HG03575 (cell line): Measurements from ENCODE around the gene MTTP.

Source experiments
- ATAC-seq: cut with Tn5 transposase; IDR thresholded peaks from one replicate; pipeline ENCODE4 v1.9.1; 2021; ENCODE audit not compliant: unreplicated experiment, insufficient number of reproducible peaks, low FRiP score; ENCODE audit errors: extremely low read depth

The MTTP gene

DNA sequence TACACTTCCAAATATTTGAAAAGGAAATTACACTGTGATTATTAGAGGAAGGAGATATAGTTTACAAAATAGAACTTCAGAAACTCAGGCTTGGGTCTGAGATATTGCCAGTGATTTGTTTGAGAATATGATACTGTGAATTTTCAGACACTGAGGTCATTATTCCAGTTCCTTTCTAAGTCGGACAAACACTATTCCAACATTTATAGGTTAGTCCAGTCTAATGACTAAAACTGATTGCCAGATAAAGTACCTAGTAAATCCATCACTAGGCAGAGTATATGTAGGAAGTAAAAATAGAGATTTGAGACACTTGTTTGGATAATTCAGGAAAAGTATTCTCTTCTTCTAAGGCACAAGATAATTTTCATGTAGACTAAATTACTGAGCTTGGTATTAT is 13.2 kb downstream of the MTTP start:
- no peak for ATAC-seq

DNA sequence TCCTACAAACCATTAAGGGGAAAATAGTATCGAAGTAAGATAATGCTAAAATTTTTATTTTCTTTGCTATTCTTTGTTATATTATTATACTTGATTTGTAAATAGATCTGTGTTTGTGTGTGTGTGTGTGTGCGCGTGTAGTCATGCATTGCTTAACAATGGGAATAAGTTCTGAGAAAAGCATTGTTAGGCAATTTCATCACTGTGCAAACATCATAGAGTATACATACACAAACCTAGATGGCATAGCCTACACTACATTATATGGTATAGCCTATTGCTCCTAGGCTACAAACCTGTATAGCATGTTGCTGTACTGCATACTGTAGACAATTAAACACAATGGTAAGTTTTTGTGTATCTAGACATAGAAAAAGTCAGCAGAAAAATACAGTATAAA is 17.1 kb downstream of the MTTP start:
- no peak for ATAC-seq

DNA sequence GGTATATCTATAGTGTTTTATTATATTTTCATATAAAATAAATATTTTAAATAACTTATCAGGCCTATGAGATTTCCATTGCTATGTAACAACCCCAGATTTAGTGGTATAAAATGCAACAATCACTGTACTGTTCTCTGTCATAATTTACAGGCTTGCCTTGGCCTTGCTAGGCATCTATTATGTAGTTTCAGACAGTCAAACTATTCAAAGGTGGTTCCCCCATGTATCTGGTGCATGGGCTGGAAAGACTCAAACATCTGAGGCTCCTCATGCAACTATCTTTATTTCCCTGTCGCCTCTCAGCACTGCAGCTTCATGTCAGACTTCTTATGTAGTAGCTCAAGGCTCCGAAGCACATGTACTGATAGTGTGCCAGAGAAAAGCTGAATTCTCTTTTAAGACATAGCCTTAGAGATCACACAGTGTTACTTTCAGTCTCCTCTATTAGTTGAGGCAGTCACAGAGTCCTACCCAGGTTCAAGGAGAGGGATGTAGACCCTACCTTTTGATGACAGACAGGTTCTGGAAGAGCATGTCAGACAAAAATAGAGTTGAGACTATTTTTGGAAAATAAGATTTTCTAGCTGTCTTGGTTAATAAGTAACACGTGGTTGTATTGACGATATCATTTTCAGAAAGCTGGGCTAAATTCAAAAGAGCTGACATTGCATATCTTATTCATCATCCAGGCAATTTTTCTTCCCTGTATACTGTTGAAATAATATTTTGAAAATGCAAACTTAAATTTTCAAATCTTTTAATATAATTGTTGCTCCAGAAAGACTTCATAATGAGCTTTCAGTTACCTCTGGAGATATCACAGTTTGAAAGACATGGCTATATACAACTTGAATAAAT is 19.4 kb downstream of the MTTP start:
- no peak for ATAC-seq

DNA sequence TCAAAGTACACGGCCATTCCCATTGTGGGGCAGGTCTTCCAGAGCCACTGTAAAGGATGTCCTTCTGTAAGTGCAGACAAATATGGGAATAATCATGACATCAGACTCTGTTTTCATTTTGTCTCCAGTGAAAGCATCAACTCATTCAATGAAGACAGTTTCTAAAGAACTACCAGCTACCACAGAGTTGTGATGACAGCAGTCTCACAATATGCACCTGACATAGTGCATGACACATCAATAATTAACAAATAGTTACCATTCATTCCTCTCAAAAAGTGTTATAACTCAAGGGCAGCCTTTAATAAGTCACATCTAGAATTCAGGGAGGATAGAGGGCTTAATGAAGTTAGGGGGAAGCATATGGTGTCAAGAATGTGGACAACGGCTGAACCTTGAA is 20.2 kb downstream of the MTTP start:
- no peak for ATAC-seq

DNA sequence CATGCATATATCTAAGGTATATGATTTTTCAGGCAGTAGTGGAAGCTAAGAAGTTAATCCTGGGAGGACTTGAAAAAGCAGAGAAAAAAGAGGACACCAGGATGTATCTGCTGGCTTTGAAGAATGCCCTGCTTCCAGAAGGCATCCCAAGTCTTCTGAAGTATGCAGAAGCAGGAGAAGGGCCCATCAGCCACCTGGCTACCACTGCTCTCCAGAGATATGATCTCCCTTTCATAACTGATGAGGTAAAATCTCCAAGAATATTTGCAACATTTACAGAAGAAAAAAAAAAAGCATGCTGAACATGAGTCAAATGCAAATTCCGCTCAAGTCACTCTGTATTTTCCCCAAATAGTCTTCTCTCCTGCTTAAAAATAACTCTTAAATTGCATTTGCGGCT is 32.1 kb downstream of the MTTP start:
- no peak for ATAC-seq

DNA sequence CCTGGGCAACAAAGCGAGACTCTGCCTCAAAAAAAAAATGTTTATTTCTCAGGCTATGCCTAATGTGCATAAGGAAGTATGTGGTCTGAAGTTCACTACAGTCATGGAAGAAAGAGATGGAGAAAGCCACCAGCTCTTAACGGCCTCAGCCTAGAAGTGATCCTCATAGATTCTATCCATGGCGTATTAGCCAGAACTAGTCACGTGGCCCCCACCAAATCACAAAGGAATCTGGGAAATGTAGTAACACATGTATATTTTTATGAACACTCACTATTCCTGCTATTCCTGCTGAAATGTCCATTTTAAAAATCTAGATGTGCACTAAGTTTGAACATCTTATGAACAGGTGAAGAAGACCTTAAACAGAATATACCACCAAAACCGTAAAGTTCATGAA is 33.8 kb downstream of the MTTP start:
- no peak for ATAC-seq

DNA sequence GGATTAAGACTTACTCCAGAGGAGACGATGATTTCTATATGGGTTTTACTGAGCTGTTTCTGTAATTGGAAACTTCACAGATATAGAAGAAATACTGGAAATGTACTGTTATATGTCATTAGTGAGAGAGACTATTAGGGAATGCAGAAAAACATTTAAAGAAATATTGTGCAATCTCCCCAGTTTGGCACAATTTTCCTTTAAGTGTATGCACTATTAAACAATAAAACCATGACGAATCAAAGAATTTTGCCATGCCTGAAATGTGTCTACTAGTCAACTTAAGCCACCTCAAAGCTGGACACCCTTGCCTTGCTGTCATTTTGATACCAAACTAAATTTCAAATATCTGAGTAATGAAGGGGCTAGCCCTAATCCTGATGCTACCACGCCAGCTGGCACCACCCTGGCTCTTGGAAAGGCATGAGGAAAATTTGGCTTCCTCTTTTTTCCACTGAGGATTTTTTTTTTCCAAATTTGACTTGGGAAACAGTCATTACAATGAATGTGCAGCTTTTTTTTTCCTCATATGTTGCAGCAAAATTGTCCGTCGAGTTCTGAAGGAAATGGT is 36.1 kb downstream of the MTTP start:
- ATAC-seq: no peak

DNA sequence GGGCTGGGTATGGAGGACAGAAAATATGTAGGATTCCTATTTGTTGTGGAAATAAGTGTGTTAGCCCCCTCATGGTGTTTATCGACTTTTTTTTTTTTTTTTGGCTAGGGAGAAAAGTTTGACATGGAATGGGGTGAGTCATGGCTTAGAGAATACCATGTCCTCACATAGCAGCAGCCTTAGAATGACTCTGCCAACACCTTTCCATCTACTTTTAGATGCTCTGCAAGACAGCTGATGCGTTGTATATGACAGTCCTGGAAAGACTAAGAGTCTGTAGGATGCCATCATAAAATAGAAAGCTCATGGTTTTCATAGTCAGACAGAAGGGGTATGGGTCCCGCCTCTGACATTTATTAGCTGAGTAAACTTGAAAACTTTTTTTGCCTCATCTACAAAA is 37.7 kb downstream of the MTTP start:
- no peak for ATAC-seq

DNA sequence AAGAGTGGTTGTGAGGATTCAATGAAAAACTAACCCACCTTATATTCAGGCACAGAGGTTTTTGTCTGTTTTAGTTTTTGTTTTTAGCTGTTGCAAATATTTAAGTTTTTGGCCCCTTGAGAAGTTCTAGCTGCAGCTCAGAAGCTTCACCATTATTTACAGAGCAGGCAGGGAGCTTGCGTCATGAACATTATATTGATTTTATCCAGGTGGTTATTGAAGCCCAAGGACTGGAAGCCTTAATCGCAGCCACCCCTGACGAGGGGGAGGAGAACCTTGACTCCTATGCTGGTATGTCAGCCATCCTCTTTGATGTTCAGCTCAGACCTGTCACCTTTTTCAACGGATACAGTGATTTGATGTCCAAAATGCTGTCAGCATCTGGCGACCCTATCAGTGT is 38.1 kb downstream of the MTTP start:
- no peak for ATAC-seq

DNA sequence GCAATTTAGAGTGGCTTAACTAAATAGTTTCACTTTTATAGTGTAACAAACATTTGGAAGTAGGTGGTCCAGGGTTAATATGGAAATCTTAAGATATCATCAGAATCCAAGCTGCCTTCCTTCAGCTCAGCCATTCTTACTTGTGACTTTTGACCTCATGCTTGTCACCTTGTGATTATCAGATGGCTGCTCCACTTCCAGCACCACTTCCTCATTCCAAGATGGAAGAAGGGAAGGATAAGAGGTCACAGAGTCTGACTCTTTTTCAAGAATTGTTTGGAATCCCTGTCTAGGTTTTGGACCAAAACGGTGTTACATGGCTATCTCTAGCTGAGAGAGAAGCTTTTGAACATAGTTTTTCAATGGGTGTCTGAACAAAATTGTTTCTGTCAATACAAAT is 39.9 kb downstream of the MTTP start:
- no peak for ATAC-seq

DNA sequence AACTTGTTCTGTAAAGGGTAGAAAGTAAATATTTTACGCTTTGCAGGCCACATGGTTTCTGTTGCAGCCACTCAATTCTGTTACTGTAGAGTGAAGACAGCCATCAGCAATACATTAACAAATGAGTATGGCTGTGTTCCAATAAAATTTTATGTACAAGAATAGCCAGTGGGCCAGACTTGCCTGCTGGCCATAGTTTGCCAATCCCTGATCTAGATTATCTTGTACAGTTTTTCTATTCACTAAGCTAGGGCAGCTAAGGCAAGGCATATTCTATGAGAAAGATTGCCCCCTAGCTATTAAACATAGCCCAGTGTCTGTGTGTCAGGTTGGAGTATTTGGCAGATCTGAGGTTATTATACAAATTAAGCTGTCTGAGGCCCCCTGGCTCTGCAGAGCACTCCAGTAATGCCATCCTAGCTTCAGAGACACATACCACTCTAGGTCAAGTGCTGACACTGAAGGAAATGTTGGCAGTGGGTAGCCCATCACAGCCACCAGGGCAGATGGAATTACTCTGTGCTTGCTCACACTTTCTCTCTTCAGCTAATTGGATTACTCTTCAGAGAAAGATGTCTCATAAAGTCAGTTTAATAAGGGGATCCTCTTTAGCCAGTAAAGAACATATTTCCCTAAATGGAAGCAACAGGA is 40.7 kb downstream of the MTTP start:
- no peak for ATAC-seq

DNA sequence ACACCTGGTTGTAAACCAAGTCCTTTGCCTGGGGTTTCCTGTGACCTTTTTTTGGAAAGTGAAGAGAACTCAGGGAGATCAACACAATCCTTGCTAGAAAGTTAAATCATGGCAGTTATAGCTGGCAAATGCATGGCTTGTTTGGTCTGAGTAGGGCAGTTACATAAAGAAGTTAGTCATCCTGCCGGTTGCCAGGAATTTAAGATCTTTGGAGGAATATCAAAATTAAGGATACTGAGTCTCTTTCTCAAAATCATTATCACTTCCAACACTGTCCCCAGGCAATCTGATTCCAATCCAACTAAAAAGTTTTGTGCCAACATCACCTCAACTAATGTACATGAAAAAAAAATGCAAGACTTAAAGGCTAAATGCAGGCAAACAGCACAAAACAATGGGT is 42.8 kb downstream of the MTTP start:
- no peak for ATAC-seq

DNA sequence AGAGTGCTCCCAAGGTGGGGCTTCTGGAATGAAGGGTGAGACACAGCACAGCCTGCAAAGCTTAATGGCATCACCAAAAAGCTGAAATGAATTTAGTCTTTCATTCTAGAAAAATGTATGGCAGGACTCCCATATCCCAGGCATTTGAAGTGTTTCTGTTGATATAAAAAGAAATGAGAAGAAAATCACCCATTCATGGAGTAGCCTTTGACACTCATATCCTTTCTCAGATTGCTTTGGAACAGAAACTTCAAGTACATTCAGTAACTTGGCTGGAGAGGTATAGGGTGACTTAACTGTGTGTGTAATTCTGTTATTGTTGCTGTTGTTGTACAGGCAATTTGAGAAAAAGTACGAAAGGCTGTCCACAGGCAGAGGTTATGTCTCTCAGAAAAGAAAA is 47.7 kb downstream of the MTTP start:
- ATAC-seq: no peak

DNA sequence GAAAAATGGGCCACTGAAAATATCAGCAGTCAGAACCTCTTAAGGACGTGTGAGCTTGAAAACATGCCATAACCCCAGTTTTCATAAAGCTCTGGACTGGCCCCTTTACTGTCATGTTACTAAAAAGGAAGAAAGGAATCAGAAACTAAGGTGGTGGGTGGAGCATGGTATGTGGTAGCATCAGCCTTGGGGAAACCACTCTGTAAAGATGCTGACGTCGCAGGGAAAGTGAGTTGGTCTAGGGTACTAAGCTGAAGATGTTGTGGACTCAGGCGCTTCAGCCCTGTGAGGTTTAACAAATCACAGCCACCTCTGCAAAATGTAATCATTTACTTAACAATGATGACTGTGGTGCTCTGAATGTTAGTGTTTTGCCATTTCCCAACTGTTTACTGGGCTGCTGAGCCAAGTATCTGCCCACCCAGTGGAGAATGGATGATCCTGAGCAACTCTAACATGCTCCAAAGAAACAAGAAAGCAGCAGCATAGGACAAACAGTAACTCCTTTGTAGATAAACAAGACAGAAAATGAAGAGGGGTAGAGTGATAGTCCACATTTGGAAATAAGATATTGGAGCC is 49.6 kb downstream of the MTTP start:
- no peak for ATAC-seq

DNA sequence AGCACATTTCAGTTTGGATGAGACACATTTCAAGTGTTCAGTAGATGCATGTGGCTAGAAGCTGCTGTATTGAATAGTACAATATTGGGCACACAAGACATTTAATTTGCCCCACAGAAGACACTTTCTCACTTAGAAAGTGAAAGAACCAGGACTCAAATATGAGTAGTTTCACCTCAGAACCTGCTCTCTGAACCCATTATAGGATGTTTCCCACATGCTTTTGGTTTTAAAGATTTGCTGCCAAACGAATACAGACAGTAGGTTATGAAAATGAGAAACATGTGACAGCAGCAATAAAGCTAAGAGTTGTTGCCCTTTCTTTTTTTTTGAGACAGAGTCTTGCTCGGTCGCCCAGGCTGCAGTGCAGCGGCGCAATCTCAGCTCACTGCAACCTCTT is 50.7 kb downstream of the MTTP start:
- no peak for ATAC-seq

DNA sequence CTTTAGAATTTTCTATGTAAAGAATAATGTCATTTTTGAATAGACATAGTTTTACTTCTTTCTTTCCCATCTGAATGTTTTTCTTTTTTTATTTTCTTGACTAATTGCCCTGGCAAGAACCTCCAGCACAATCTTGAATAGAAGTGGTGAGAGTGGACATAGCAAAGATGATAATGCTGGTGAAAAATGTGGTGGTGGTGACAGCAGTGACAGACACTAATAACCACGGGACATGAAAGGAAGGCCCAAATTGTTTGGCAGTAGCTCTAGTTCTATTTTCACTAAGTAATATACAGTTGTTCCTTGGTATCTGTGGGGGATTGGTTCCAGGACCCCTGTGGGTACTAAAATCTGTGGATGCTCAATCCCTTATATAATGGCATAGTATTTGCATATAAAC is 53.4 kb downstream of the MTTP start:
- ATAC-seq: no peak

DNA sequence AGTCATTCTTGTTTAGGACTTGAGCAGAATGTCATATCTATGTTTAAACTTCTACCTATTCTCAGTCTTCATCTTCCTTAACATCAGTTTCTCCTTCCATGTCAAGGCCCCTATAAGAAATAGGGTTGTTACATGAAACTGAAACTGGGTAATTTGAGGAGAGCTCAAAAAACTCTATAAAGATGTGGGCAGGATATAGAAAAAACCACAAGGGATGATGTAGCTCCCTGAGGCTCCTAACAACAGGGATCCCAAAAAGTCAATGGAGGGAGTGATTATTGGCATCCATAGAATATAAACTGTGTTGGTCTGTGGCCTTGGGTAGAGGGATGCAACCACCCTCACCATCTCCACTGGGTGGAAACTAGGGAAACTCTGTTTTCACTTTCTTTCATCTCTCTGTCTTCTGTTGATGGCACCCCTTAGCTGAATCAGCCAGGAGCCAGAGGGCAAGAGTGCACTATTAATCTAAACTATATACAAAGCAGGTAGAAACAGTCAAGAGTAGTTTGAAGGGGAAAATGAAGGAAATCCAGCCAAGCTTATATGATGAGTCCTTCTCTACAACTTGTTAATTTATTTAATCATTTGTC is 55.4 kb downstream of the MTTP start:
- ATAC-seq: no peak

DNA sequence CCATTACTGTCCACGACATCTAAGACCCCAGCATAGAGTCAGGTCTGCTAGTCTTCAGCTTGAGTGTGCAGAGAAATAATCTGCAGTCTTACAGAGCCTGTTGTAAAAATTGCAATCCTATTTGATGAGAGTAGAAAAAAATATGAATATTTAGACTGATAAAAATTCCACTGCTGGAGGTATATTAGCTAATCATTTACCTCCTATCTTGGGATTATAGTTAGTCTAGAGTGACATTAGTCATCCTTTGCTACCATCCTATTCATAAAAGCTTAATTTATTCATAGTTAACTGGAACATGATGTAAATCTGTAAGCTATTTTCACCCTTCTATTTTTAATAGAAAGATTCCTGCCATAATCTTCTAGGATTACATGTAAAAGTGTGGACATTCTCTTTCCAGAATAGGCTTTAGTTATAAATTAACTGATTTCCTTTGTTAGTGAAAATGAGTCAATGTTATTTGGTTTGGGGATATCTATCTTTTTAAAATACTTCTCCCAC is 56.3 kb downstream of the MTTP start:
- ATAC-seq: no peak

DNA sequence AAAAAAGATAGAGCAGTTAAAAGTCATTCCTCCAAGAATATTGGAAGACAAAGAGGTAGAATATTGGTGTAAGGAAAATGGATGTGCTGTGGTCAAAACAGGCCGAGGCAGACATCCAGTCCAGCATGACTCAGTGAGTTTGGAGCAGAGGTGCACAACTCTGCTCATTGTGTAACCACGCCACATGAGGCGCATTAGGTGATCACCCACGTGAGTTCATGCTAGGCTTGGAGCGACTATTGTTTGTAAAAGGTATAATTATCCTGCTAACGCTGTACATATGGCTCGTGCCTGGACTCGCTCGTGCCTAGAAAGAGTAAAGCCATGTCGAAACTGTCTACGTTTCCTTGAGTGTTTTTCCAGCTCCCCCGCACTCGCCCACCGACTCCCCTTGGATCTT is 59.1 kb downstream of the MTTP start:
- no peak for ATAC-seq
